Fibroblast of the aortic adventitia (primary cell): ENCODE measurements around the gene ATP2C2. TPM values are rescaled to one million over a fixed set of nuclear protein-coding genes. Genes with fewer than 3 reads are reported as not detected.

Experiments
- DNase-seq: peaks from one replicate; pipeline ENCODE4 v3.0.0-alpha.2; 2010; ENCODE audit warnings: low read depth
- H3K4me3 ChIP-seq: 2 replicates; pipeline ENCODE4 v1.5.1; 2011; ENCODE audit warnings: low read depth, mild to moderate bottlenecking, control low read depth, low read length, moderate library complexity
- total RNA-seq: library from RNA; depleted of rRNA; stranded (reverse); fragments of >200 nt; gene quantifications from 2 replicates; pipeline ENCODE4 v1.2.3, GENCODE V29; 2012; ENCODE audit warnings: low replicate concordance
- TF ChIP-seq, protein P1 (sequence below): IDR thresholded peaks from 2 replicates; pipeline ENCODE4 v1.5.1; 2011; ENCODE audit warnings: mild to moderate bottlenecking, low read length, control low read depth, inconsistent platforms; ENCODE audit not compliant: insufficient read depth

The ATP2C2 gene
- total RNA-seq, 1 donor = not detected

DNA sequence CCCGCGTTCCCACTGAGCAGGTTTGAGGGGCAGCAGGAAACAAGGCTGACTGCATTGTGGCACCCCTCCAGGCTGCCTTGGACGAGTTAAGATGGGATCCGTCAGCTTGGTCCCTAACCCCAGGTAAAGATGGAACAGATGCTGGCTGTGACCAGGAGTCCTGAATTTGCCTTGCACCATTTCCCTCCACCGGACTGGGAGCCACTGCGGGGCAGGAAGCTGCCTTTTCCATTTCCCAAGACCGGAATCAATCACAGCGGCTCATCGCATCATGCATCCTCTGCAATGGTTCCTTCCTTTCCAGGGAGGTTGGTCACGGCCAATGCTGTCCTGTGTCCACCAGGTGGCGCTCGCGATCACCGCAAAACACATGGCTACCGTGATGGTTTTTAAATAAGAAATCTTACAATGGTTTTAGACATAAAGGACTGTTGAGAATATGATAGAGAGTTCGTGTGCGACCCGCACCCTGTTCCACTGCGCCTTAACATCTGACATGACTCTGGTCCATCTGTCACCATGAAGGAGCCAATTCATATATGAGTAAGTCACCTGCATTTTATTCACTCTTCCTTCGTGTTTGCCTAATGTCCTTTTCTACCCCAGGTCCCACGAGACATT is 143.0 kb downstream of the ATP2C2 start:
- peak; percentile 89 for DNase-seq
- peak overlapping the region; percentile 51 for H3K4me3 ChIP-seq
- TF ChIP-seq, protein P1, sequence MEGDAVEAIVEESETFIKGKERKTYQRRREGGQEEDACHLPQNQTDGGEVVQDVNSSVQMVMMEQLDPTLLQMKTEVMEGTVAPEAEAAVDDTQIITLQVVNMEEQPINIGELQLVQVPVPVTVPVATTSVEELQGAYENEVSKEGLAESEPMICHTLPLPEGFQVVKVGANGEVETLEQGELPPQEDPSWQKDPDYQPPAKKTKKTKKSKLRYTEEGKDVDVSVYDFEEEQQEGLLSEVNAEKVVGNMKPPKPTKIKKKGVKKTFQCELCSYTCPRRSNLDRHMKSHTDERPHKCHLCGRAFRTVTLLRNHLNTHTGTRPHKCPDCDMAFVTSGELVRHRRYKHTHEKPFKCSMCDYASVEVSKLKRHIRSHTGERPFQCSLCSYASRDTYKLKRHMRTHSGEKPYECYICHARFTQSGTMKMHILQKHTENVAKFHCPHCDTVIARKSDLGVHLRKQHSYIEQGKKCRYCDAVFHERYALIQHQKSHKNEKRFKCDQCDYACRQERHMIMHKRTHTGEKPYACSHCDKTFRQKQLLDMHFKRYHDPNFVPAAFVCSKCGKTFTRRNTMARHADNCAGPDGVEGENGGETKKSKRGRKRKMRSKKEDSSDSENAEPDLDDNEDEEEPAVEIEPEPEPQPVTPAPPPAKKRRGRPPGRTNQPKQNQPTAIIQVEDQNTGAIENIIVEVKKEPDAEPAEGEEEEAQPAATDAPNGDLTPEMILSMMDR = peak; percentile 93

DNA sequence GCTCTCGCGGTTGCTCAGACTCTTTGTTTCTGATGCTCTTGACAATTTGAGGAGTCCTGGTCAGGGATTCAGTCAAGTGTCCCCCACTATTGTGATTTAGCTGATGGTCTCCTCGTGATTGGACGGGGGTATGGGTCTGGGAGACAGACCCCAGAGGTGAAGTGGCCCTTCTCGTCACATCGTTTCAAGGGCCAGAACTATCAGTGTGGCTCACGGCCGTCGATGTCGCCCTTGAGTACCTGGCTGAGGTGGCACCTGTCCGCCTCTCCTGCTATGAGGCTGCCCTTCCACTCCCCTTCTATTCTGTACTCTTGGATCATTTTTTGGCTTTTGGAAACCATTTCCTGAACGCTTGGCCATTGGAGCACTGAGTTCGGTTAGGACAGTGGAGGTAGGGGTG is 143.5 kb downstream of the ATP2C2 start:
- TF ChIP-seq, protein P1 = no peak
- no peak for DNase-seq
- no peak overlapping the region for H3K4me3 ChIP-seq

DNA sequence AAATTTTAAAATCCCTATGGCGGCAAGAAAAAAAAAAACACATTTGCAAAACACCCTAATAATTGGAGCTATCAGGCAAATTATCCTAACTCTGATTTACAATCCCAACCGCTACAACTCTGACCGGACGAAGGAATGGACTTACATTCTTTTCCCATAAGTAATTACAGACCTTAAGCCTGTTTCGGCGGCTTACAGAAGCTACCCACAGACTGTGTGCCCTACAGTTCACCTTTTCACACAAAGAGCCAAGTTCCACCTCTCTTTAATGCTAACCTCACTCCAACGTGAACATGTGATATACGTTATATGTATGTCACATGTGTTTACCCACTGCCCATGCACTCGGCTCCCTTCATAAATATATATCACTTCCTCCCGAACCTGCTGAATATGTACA is 144.8 kb downstream of the ATP2C2 start:
- no peak for DNase-seq
- no peak overlapping the region for H3K4me3 ChIP-seq
- TF ChIP-seq, protein P1 = no peak

DNA sequence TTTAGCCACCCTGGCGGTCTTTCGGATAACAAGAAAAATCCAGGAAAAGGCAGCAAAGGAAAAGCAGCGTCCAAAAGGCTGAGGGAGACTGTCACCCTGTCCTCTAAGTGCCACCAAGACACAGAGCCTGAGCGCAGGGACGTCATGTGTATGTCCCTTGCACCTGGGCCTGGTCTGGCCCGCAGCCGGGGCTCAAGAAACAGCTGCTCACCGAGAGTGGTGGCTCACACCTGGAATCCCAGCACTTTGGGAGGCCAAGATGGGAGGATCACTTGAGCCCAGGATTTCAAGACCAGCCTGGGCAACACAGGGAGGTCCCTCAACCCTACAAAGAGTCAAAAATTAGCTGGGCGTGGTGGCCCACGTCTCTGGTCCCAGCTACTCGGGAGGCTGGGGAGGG is 145.3 kb downstream of the ATP2C2 start:
- DNase-seq = no peak
- H3K4me3 ChIP-seq = no peak overlapping the region
- TF ChIP-seq, protein P1 = no peak

Other genes with a start within 250 kb of the ATP2C2 start
- gene HSDL1, start 223.4 kb upstream of the ATP2C2 start, total RNA-seq = 12.5 and 18.7 TPM in 2 replicates
- 0.09 TPM in 1 of 2 replicates, not detected in the other for gene DNAAF1, start 223.2 kb upstream of the ATP2C2 start, total RNA-seq
- 19.4 and 20.6 TPM in 2 replicates for gene TAF1C, start 181.5 kb upstream of the ATP2C2 start, total RNA-seq
- not detected in 2 replicates for gene ADAD2, start 177.4 kb upstream of the ATP2C2 start, total RNA-seq
- not detected in 2 replicates for gene KCNG4, start 128.5 kb upstream of the ATP2C2 start, total RNA-seq
- gene WFDC1, start 73.7 kb upstream of the ATP2C2 start, total RNA-seq = under 0.01 TPM in 1 of 2 replicates, not detected in the other
- 12.4 and 19.1 TPM in 2 replicates for gene MEAK7, start 136.1 kb downstream of the ATP2C2 start, total RNA-seq
- 63.0 and 134 TPM in 2 replicates for gene COTL1, start 249.5 kb downstream of the ATP2C2 start, total RNA-seq